22Rv1 (cell line): ENCODE data around the gene MED12L.

Experiments
- ZFX ChIP-seq: fragments of 450-650 bp; IDR thresholded peaks from 2 replicates; pipeline ENCODE4 v1.6.1; 2017; ENCODE audit warnings: antibody characterized with exemption, borderline replicate concordance
- TF ChIP-seq, protein P1 (sequence below): fragments of 450-650 bp; IDR thresholded peaks from 2 replicates; pipeline ENCODE4 v1.5.1; 2017; ENCODE audit warnings: mild to moderate bottlenecking

DNA sequence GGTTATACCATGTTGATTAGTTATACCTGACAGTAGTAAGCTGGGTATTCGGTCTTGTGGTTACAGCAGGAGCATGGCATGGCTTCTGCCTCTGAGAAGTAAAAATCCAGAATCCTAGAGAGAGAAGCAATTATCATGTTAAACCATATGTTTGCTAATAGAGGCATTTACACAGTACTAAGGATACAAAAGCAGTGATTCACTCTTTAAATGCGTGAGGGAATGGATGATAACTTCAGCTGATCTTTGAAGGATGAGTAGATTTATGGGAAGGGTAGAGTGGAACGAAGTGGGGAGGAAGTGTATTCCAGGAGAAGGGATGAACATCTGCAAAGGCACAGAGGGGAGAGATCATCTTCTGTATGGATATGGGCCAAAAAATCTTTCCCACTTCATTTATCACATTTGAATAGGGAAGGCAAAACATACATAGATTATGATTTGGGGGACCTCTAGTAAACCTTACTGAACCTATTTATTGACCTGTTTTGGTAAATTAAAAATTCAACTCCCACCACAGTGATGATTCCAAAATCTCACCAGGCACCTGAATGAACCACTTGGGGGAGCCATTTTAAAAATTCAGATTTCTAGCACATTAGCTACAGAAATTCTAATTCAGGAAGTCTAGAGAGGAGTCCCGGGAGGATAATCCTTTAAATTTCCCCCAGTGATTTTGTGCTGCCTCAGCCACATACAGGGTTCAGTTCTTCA, 340.3 kb downstream of the MED12L start:
- TF ChIP-seq, protein P1, sequence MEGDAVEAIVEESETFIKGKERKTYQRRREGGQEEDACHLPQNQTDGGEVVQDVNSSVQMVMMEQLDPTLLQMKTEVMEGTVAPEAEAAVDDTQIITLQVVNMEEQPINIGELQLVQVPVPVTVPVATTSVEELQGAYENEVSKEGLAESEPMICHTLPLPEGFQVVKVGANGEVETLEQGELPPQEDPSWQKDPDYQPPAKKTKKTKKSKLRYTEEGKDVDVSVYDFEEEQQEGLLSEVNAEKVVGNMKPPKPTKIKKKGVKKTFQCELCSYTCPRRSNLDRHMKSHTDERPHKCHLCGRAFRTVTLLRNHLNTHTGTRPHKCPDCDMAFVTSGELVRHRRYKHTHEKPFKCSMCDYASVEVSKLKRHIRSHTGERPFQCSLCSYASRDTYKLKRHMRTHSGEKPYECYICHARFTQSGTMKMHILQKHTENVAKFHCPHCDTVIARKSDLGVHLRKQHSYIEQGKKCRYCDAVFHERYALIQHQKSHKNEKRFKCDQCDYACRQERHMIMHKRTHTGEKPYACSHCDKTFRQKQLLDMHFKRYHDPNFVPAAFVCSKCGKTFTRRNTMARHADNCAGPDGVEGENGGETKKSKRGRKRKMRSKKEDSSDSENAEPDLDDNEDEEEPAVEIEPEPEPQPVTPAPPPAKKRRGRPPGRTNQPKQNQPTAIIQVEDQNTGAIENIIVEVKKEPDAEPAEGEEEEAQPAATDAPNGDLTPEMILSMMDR, result peak; percentile 41
- TF ChIP-seq ZFX, result no peak
